Nucleus accumbens (tissue), 56 donors: ENCODE measurements around the gene NEDD4L.

Experiments used
- DNase-seq, 56 donors: peaks; one replicate each; lab custom pipeline; 2025; lab: John Stamatoyannopoulos, UW

The NEDD4L gene

DNA sequence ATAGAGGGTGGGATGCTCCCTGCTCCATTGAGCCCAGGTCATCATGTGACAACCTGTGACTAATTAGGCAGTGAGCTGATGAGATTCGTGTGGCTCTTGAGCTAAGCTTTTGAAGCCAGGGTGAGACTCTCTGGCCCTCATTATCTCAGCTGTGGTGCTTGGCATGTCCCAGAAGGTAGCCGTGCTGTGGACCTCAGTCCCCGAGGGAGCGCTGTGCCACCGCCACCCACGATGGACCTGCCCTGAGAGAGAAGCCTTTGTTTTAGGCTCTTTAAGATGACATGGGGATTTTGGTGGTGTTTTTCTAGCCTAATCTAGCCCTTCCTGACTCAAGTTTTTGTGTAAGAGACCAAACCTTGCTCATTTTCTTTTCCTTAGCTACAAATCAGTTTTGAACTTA is 66.4 kb downstream of the NEDD4L start:
- no peak for DNase-seq

DNA sequence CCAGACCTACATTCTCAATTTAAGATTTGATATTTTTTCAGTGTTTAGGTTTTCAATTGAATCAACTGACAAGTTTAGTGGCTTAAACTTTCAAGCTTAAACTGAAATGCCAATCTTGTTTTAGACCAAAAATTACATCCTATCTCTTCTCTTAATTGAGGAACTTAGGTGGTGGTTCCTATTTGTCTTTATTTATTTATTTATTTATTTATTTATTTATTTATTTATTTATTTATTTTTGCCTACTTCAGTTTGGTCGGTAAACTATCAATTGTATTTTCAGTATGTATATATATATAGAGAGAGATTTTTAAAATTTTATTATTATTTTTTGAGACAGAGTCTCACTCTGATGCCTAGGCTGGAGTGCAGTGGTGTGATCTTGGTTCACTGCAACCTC is 68.1 kb downstream of the NEDD4L start:
- DNase-seq = no peak

DNA sequence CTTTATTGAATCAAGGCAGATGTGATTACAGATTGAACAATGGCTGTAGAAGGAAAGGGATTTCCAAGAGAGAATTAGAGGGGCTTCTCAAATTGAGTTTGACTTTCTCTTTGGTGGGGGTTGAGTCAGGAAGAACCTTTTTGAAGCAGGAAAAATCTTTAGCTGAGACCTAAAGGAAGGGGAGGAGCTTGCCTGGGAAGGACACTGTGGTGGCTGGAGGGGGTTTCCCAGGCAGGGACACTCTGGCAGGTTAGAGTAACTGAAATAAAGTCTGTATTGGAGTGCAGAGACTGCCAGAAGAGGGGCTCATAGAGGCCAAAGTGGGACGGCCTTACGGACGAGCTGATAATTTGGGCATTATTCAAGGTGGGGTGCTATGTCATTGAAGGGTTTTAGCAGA is 69.3 kb downstream of the NEDD4L start:
- DNase-seq = no peak

DNA sequence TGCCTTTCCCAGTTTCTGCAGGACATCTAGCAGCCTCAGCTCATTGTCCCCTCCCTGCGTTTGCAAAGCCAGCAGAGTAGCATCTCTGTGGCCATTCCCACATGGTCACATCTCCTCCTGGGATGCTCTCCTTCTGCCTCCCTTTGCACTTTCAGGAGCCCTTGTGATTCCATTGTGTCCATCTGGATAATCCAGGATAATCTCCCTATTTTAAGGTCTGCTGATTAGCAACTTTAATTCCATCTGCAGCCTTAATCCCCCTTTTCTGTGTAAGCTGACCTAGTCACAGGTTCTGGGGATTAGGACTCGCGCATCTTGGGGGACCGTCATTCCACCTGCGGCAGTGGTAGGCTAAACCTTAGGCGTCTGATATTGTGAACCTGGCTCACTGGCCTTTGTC is 70.7 kb downstream of the NEDD4L start:
- DNase-seq = no peak

DNA sequence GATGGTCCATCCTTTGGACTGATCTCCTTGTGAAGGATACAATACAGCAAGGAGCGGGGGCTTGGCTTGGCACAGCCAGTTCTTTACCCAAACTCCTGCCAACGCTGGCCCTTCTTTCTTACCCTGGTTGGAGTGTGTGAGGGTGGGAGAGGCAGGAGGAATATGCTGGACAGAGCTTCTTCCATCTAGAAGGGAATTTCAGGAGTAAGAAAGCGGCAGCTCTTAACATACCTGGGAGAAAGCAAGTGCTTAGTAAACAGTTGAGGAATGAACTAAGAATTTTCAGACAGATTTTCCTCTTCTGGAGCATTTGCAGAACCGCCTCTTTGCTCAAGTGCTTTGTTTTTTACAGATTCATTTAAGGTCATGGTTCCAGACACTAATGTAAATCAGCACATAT is 72.8 kb downstream of the NEDD4L start:
- DNase-seq = no peak

DNA sequence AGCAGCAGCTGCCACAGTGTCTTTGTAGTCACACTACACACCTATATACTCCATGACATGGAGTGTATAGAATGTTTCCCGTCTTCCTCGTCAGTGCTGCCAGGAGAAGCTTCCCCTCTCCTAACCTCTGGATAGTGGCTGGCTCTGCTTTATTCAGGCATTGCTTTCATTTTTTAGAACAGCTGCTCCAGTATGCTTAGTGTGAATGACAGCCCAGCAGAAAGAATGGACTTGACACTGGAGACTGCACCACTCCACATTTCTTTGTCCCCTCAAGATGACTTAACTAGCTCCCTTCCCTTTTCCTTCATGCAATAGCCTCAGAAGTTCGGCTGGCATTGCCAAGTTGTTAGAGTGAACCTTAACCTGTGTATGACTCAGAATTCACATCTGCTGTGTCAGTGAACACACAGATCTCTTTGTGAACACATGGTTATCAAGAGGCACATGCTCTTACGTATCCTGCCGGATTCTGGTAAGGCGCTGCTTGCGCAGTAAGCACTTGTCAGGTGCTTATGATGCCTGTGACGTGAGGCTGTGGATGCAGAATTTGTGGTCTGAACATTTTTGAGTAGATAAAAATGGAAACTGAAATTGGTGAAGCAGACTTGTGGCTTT is 73.9 kb downstream of the NEDD4L start:
- DNase-seq = peak in 4 of 56 donors; percentile 8 to 25 (median 11)

- DNase-seq = no peak
These were observed 74.5 kb downstream of the NEDD4L start for GRCh38 chr18:58118536-58118935.

GRCh38 chr18:58119819-58120218 is 75.8 kb downstream of the NEDD4L start:
- DNase-seq = no peak

GRCh38 chr18:58124475-58124874 is 80.4 kb downstream of the NEDD4L start:
- no peak for DNase-seq

GRCh38 chr18:58125183-58125582 is 81.2 kb downstream of the NEDD4L start:
- DNase-seq = no peak

- DNase-seq = no peak
These were observed 81.7 kb downstream of the NEDD4L start for GRCh38 chr18:58125756-58126155.

GRCh38 chr18:58128381-58129374 is 84.7 kb downstream of the NEDD4L start:
- no peak for DNase-seq

DNA sequence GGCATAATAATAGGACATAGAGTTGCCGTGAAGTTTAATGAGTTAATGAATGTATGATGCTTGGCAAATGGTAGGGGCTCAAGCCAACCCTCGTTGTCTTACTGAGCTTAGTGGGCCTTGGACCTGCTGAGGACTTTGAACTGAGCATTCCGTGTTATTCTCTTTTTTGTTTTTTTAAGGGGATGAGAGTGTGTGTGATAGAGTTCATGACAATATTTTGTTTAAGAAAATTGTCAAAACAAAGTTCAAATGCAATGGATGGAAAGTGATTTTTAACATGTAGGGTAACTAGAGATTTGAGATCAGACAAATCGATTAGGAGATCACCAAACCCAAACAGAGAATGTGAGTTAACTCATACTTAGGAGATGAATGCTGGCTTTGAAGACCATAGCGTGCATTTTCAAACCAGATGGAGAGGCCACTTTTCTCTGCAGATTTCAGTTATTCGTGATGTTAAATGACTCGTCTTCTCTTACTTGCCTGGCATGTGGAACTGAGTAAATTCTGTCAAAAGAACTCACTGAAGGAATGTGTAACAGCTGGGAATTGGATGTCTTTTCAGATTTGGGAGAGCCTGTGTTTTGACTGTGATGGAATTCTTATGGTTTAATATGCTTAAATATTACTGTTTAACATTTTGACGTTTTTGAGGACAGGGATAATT is 88.7 kb downstream of the NEDD4L start:
- DNase-seq = no peak

- DNase-seq = no peak
These were observed 91.2 kb downstream of the NEDD4L start for GRCh38 chr18:58135183-58135641.

GRCh38 chr18:58135701-58136331 is 91.8 kb downstream of the NEDD4L start:
- DNase-seq = peak in 47 of 56 donors; percentile 2 to 70 (median 40)

DNA sequence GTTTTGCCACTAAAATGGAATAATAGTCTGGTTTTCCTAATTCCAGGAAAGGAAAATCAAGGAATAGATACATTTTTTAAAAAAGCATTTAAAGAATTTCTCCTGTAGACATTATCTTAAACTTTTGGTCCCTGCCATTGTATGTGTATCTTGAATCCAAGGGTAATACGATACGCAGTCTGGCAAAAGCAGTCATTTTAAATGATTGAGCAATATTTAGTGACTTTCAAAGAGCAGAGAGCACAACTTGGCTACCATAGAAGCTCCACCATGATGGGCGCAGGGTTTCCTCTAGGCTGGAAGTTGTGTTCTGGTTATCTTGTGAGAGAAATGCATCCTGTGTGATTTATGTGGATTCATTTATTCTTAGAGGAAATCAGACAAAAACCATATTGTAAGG is 92.9 kb downstream of the NEDD4L start:
- DNase-seq = no peak

GRCh38 chr18:58139459-58140386 is 95.7 kb downstream of the NEDD4L start:
- peak in 5 of 56 donors; percentile 9 to 23 (median 12) for DNase-seq

DNA sequence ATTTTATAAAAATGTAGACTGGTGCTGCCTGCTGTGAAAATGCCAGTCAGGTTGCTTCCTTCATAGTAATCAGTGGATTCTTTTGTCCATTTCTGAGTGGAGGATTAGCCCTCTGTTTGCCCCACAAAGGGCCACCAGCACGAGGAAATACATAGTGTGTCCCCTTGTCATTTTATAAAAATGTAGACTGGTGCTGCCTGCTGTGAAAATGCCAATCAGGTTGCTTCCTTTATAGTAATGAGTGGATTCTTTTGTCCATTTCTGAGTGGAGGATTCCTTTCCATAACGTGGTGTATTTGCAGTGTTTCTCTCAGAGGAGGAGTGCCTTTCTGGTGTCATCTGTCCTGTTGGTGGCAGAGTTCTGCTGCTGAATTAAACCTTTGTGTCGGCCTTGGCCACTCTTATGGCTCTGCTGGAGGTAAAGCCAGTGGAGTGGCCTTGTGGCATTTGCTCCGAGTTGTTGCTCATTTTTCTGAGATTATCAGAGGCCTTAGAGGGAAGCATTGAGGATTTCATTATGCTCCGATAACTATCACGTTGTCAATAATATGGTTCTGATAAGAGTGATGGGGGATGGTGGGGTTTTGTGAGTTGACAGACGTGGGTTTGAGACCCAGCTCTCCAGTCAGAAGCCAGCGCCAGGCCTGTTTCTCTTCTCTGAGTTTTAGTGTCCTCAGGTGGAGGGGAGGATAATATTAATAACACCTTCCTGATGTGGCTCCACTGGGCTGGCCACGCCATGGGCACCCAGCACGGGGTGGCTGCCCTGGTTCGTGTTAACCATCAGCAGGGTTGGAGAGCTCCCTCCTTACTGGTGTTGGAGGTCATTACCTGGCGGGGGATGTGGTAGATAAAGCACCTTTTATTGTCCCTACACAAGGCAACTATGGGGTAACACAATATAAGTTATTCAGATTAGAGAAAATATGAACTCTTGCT is 96.6 kb downstream of the NEDD4L start:
- DNase-seq = peak in 24 of 56 donors; percentile 2 to 38 (median 13)
